HL-60 (cell line): Measurements from ENCODE around the gene TSC22D1.

ENCODE experiments used
- GABPA ChIP-seq: IDR thresholded peaks from 2 replicates; pipeline ENCODE4 v1.6.1; 2012; ENCODE audit warnings: low read depth
- POLR2AphosphoS5 ChIP-seq: IDR thresholded peaks from 2 replicates; pipeline ENCODE4 v1.6.1; 2012; ENCODE audit warnings: low read depth
- REST ChIP-seq: IDR thresholded peaks from 2 replicates; pipeline ENCODE4 v1.6.1; 2012; ENCODE audit warnings: low read depth; ENCODE audit not compliant: insufficient replicate concordance
- TF ChIP-seq, protein P1 (sequence below): IDR thresholded peaks from one replicate; pipeline ENCODE4 v1.5.1; 2011; ENCODE audit warnings: low read length, control low read depth, inconsistent platforms; ENCODE audit not compliant: insufficient read depth

DNA sequence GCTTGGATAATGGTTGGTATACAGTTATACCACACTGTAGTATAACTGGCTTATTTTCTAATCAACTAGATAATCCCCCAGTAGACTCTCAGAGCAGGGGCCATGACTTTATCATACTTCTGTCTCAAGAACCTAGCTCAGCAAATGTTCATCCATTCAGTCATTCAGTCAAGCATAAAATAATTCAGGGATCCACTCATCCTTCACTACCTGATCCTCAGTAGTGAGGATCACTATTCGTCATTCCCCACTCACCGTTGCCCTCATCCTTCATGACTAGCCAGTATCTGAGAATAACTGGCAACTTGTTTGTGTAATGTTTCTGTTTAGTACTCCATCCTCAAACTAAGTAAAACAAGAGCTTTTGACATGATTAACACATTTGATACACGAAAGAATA, 77.6 kb downstream of the TSC22D1 start:
- TF ChIP-seq, protein P1, sequence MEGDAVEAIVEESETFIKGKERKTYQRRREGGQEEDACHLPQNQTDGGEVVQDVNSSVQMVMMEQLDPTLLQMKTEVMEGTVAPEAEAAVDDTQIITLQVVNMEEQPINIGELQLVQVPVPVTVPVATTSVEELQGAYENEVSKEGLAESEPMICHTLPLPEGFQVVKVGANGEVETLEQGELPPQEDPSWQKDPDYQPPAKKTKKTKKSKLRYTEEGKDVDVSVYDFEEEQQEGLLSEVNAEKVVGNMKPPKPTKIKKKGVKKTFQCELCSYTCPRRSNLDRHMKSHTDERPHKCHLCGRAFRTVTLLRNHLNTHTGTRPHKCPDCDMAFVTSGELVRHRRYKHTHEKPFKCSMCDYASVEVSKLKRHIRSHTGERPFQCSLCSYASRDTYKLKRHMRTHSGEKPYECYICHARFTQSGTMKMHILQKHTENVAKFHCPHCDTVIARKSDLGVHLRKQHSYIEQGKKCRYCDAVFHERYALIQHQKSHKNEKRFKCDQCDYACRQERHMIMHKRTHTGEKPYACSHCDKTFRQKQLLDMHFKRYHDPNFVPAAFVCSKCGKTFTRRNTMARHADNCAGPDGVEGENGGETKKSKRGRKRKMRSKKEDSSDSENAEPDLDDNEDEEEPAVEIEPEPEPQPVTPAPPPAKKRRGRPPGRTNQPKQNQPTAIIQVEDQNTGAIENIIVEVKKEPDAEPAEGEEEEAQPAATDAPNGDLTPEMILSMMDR: no peak
- TF ChIP-seq REST: no peak
- TF ChIP-seq POLR2AphosphoS5: no peak
- no peak for TF ChIP-seq GABPA
